Measurements from ENCODE around the gene FBLN7.

The FBLN7 gene

DNA sequence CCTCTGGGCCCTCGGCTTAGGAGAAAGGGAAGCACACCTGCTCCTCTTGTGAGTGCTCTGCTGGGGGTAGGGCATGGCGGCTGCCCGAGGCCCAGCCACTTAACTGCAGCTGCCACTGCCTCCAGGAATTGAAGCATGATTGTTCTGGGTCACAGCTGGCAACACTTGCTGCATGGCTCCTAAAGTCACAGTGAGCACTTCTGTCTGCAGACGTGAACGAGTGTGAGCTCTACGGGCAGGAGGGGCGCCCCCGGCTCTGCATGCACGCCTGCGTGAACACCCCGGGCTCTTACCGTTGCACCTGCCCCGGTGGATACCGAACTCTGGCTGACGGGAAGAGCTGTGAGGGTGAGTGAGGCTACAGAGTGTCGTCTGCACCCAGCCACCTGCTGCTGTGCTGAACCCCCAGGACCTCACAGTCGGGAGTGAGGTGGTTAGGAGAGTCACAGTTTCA lies 44.4 kb downstream of the FBLN7 start:
- peaks cover 61% of the 10 kb centered on the region for H3K36me3 Mint-ChIP-seq (ENCODE audit: low read depth)
- DNase-seq: no peak
- TF ChIP-seq, protein P1, sequence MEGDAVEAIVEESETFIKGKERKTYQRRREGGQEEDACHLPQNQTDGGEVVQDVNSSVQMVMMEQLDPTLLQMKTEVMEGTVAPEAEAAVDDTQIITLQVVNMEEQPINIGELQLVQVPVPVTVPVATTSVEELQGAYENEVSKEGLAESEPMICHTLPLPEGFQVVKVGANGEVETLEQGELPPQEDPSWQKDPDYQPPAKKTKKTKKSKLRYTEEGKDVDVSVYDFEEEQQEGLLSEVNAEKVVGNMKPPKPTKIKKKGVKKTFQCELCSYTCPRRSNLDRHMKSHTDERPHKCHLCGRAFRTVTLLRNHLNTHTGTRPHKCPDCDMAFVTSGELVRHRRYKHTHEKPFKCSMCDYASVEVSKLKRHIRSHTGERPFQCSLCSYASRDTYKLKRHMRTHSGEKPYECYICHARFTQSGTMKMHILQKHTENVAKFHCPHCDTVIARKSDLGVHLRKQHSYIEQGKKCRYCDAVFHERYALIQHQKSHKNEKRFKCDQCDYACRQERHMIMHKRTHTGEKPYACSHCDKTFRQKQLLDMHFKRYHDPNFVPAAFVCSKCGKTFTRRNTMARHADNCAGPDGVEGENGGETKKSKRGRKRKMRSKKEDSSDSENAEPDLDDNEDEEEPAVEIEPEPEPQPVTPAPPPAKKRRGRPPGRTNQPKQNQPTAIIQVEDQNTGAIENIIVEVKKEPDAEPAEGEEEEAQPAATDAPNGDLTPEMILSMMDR (IDR thresholded peaks at IDR 0.05): no peak
- no peaks in the 10 kb centered on the region for H3K4me1 Mint-ChIP-seq
- peaks cover 32% of the 10 kb centered on the region for H3K27me3 Mint-ChIP-seq (ENCODE audit: low read depth, poor library complexity)
- H3K9me3 Mint-ChIP-seq: peaks cover 51% of the 10 kb centered on the region
- no peak overlapping the region for H3K27ac Mint-ChIP-seq
- H3K4me3 Mint-ChIP-seq: no peak overlapping the region

DNA sequence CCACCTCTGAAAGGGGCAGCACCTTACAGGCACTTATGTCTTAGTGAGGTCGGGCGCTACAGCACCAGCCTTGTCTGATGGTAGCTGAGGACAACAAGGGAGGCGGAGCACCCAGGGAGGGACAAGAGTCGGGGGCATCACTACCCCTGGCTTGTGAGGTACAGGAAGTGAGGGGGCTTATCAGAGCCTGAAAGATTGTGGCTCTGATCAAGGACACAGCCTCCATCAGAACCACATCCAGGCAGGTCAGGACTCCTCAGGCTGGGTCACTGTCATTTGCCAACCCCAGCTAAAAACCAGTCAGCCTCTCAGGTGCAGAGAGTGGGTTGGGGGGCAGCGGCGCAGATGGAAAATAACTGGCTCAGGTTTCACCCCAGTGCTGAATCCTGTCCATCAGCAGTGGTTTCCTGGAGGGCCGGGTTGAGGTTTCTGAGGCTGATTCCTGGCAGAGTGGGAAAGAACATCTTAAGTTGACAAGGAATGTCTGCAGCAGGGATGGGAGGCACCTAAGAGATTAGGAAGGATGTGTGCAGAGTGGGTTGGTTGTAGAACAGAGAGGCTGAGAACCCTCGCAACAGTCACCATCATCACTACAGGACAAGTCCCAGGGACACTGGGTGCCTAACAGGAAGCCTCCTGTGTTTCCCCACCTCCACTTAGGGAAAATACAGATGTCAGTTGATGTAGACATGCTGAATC lies 45.3 kb downstream of the FBLN7 start:
- TF ChIP-seq, protein P1 (IDR thresholded peaks at IDR 0.05): no peak
- no peak for DNase-seq
- H3K36me3 Mint-ChIP-seq (ENCODE audit: low read depth): peaks cover 61% of the 10 kb centered on the region
- H3K4me3 Mint-ChIP-seq: no peak overlapping the region
- peaks cover 49% of the 10 kb centered on the region for H3K9me3 Mint-ChIP-seq
- H3K4me1 Mint-ChIP-seq: no peaks in the 10 kb centered on the region
- peak overlapping the region; percentile 35 for H3K27ac Mint-ChIP-seq
- H3K27me3 Mint-ChIP-seq (ENCODE audit: low read depth, poor library complexity): peaks cover 32% of the 10 kb centered on the region

DNA sequence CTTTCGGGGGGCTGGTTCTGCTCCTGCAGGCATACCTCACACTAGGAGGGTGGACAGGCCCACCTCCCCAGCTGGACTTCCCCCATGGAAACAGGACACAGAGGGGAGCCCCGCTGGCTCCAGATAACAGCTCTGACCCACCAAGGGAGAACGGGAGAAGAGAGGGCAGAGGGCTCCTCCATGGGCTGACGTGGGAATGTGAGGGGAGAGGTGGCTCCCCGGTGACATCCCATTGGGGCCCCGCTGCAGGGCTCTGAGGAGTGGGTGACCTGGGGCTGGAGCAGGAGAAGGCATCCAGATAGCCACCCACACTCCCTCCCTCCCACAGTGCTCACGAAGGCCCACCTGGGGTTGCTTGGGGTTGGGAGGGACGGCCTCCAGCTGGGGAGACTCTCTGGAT lies 45.9 kb downstream of the FBLN7 start:
- peaks cover 43% of the 10 kb centered on the region for H3K9me3 Mint-ChIP-seq

DNA sequence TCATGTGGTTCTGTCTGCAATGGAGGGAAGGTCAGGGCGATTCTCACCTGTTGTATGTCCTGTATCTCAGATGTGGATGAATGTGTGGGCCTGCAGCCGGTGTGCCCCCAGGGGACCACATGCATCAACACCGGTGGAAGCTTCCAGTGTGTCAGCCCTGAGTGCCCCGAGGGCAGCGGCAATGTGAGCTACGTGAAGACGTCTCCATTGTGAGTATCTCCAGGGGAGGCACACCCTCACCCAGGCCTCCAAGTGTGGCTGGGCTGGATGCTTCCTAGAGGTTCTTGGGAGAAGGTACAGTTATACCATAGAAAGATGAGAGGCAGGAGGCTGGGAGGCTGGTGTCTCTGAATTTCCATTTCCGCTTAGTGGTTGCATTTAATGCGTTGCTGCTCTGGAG lies 46.9 kb downstream of the FBLN7 start:
- no peak for DNase-seq
- Mint-ChIP-seq H3K27me3 (ENCODE audit: low read depth, poor library complexity) (peaks cover 25% of the 10 kb centered on the region), H3K9me3 (peaks cover 37% of the 10 kb centered on the region)

More for the DNA sequence above, 45.9 kb downstream of the FBLN7 start:
- peaks cover 61% of the 10 kb centered on the region for H3K36me3 Mint-ChIP-seq (ENCODE audit: low read depth)
- H3K27ac Mint-ChIP-seq: no peak overlapping the region
- TF ChIP-seq, protein P1 (IDR thresholded peaks at IDR 0.05): no peak
- peaks cover 29% of the 10 kb centered on the region for H3K27me3 Mint-ChIP-seq (ENCODE audit: low read depth, poor library complexity)
- H3K4me3 Mint-ChIP-seq: no peak overlapping the region
- DNase-seq: no peak
- no peaks in the 10 kb centered on the region for H3K4me1 Mint-ChIP-seq

DNA sequence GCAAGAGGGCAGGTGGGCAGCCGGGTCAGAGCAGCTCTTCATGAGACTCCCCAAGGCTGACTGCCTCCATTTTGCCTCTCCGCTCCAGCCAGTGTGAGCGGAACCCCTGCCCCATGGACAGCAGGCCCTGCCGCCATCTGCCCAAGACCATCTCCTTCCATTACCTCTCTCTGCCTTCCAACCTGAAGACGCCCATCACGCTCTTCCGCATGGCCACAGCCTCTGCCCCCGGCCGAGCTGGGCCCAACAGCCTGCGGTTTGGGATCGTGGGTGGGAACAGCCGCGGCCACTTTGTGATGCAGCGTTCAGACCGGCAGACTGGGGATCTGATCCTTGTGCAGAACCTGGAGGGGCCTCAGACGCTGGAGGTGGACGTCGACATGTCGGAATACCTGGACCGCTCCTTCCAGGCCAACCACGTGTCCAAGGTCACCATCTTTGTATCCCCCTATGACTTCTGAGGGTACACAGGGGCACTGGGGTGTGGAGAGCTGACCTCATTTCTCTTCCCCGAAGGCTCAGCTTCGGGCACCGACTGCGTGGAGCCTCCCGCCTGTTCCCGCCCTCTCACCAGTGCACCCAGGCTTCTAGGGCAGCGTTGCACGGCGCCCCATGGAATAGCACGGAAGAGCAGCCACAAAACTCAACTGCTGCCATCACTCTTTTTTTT lies 49.0 kb downstream of the FBLN7 start:
- TF ChIP-seq, protein P1 (IDR thresholded peaks at IDR 0.05): no peak

More for the DNA sequence above, 46.9 kb downstream of the FBLN7 start:
- TF ChIP-seq, protein P1 (IDR thresholded peaks at IDR 0.05): no peak
- Mint-ChIP-seq H3K36me3 (ENCODE audit: low read depth) (peaks cover 61% of the 10 kb centered on the region), H3K27ac (no peak overlapping the region), H3K4me1 (no peaks in the 10 kb centered on the region), H3K4me3 (no peak overlapping the region)

More for the DNA sequence above, 49.0 kb downstream of the FBLN7 start:
- Mint-ChIP-seq H3K4me3 (no peak overlapping the region), H3K9me3 (peaks cover 43% of the 10 kb centered on the region), H3K4me1 (no peaks in the 10 kb centered on the region), H3K27me3 (ENCODE audit: low read depth, poor library complexity) (peaks cover 7% of the 10 kb centered on the region), H3K27ac (no peak overlapping the region), H3K36me3 (ENCODE audit: low read depth) (peaks cover 70% of the 10 kb centered on the region)
- no peak for DNase-seq

Measured in nephron progenitor cell (in vitro differentiated cells).